Amygdala (tissue), 56 donors: ENCODE measurements around the gene GATC.
"Not testable (repeated sequence)": the region's sequence is repeated elsewhere in the genome, so short reads cannot be mapped to it uniquely, and the experiment has no call there.

Source experiments
- DNase-seq, 56 donors: peaks; one replicate each; lab custom pipeline; 2025; lab: John Stamatoyannopoulos, UW

Gene GATC

GRCh38 chr12:120432772-120433525, 13.3 kb upstream of the GATC start:
- DNase-seq: no peak

GRCh38 chr12:120437735-120438494, 8.3 kb upstream of the GATC start, which contains the start of gene COX6A1:
TSS of gene COX6A1 (plus strand) at chr12:120438113. CDS start at chr12:120438127, 14 bp downstream.
- peak; percentile 36 to 96 (median 88) for DNase-seq

- DNase-seq: no peak
Observed at GRCh38 chr12:120438495-120439198, 7.6 kb upstream of the GATC start.

GRCh38 chr12:120439646-120440247, 6.5 kb upstream of the GATC start:
- DNase-seq: peak in 39 of 56 donors; percentile 1 to 44 (median 8)

- DNase-seq: no peak
Observed at GRCh38 chr12:120444676-120445075, 1.6 kb upstream of the GATC start.

GRCh38 chr12:120446844-120447178, 567 bp downstream of the GATC start:
- DNase-seq: not testable (repeated sequence)

GRCh38 chr12:120447992-120448391, 1.7 kb downstream of the GATC start:
- no peak for DNase-seq

- not testable (repeated sequence) for DNase-seq
Observed at GRCh38 chr12:120452524-120452923, 6.3 kb downstream of the GATC start.

GRCh38 chr12:120453060-120453750, 7.0 kb downstream of the GATC start:
- DNase-seq: no peak

- no peak for DNase-seq
Observed at GRCh38 chr12:120453977-120454376, 7.7 kb downstream of the GATC start.

- DNase-seq: no peak
Observed at GRCh38 chr12:120455302-120455701, 9.1 kb downstream of the GATC start.

- no peak for DNase-seq
Observed at GRCh38 chr12:120457133-120457532, 10.9 kb downstream of the GATC start.

- DNase-seq: no peak
Observed at GRCh38 chr12:120460157-120460556, 13.9 kb downstream of the GATC start.

- no peak for DNase-seq
Observed at GRCh38 chr12:120462099-120462640, 15.9 kb downstream of the GATC start.

GRCh38 chr12:120463712-120464111, 17.5 kb downstream of the GATC start:
- no peak for DNase-seq

GRCh38 chr12:120465756-120466155, 19.5 kb downstream of the GATC start:
- no peak for DNase-seq

GRCh38 chr12:120466560-120467315, 20.5 kb downstream of the GATC start:
- peak in 8 of 56 donors; percentile 5 to 23 (median 12) for DNase-seq

GRCh38 chr12:120467439-120467838, 21.2 kb downstream of the GATC start:
- no peak for DNase-seq

GRCh38 chr12:120468325-120468820, 22.1 kb downstream of the GATC start:
- peak in 7 of 56 donors; percentile 11 to 41 (median 22) for DNase-seq
